Measurements from ENCODE around the gene KLK13.
A peak's percentile ranks its signal among the peaks of the same experiment; 100 is the strongest.

Gene KLK13, protein sequence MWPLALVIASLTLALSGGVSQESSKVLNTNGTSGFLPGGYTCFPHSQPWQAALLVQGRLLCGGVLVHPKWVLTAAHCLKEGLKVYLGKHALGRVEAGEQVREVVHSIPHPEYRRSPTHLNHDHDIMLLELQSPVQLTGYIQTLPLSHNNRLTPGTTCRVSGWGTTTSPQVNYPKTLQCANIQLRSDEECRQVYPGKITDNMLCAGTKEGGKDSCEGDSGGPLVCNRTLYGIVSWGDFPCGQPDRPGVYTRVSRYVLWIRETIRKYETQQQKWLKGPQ

DNA sequence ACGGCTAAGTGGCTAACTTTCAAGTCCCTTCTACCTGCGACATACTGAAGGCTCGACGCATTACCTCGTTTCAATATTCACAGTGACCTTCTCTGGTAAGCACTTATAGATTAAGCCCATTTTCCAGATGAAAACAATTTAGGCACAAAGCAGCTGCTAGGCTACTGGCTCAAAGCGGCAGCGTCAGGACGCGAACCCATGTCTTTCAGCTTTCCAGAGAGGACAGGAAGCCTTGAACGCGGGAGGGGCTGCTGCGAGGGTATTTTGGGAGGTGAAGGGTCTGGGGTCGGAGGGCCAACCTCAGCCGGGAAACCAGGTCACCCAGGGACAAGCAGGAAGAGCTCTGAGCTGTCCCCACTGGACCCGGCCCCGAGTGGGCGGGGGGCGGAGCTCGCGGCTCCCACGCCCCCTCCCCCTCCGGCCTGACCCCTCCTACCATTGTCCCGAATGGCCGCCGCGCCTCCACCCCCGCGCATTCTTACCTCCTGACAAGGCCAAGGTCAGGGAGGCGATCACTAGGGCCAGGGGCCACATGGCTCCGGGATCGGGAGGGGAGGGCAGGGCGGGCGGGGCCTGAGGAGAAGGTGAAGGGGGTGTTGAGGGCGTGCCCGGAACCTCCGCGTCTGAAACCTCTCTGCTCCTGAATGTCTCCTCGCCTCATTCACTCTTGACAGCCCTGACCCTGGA lies at the start of gene KLK13:
KLK13 (minus strand) TSS at position 559 of the 687 bp plus-strand sequence; CDS start at position 534, 25 bp downstream.
- no peak for DNase-seq

DNA sequence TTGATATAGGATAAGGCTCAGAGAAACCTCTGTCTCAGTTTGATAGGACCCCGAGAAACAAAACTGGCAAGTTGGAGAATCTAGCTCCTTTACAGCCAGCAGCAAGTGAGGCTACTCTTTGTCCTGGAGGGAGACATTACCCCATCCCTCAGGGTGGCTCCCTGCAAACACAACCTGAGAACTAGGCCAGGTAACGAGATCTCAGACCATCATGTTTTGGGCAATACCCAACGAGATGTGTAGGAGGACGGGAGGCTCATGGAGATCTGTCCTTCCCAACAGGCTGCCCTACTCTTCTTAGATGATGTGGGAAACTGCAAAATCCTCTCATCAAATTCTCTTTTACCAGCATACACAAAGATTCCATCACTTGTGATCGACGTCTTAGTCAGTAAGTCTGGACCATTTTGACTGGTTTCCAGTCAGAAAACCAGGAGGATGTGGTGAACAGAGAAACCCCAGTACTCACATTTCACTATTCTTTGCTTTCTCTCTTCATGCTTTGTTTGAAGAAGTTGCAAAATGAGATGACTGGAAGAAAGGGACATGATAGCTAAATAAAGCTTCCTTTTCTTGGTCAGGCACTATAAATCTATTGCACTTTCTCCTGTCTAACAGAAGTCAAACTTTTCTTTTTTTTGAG lies 49.3 kb upstream of the KLK13 start:
- DNase-seq, result no peak

DNA sequence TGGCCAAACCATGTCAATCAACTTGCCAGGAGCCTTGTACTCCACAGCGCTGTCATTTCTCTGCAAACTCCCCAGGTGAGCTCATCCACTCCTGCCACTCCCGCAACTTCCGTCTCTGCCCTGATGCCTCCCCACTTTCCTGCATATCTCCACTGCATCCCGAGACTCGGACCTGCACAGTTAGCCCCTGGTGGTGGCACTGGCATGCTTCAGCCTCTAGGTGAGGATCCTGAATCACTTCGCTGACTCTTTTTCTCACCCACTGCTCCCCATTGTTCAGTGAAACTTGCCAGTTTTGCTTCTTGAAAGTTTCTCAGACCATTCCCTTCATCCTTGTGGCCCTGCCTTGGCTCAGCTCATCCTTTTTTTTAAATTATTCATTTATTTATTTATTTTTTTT lies 46.7 kb upstream of the KLK13 start:
- DNase-seq, result peak in 1 of 3 experiments; percentile 2

DNA sequence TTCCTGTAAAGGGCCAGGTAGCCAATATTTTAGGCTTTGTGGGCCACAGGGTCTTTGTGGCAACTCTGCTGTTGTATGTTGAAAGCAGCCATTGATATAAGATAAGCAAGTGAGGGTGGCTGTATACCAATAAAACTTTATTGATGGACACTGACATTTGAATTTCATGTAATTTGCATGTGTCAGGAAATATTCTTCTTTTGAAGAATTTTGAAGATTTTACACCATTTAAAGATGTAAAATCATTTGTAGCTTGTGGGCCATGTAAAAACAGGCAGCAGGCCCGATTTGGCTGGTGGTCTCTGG lies 45.7 kb upstream of the KLK13 start:
- no peak for DNase-seq

DNA sequence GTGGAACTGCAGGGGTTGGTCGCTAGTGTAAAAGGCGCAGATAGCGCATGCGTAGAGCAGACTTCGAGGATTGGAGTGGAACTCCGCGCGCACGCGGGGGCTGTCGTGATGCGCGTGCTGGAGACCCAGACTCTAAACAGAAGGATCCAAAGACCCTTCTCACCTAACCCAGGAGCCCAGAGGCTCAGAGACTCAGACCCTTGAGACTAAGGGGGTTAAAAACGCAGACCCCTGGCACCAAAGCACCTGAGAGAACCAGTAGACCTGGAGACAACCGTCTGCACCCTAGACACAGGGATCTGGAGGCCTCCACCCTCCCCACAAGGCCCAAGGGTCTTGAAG lies 43.9 kb upstream of the KLK13 start:
- DNase-seq, result peak in 1 of 3 experiments; percentile 89

DNA sequence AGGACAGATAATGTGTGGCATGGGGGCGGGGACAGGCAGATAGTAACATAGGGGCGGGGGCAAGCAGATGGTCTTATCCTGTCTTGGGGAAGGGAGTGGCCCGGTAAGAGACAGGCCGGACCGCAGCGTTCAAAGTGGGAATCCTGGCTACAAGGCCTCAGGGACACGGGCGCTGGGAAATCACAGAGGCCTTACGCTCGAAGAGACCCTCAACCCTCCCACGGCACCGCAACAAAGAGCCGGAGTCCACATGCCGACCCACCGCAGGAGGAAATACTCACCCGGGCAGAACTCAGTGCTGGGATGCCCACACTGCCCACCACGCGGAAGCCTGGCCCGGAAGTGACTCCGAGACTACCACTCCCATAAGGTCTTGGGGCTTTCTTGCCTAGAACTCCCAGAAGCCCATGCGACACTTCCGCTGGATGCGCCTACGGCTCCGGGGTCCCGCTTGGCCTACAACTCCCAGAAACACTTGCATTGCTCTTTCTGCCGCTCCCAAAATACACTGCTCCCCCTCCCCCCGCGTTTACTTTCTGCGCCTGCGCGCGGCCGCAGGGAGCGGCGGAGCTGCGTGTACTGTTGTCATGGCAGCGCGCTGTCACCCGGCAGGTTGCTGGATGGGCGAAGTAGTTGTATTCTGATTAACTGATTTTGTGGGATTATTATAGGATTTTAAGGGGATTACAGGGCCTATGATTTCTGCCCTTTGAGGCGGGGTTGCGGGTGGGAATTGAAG lies 43.3 kb upstream of the KLK13 start, which contains the start of gene CTU1:
CTU1 (minus strand) TSS at position 344 of the 739 bp plus-strand sequence. CDS start 3,840 bp downstream, outside the sequence.
- DNase-seq, result peak; percentile 95 to 99 (median 99)

DNA sequence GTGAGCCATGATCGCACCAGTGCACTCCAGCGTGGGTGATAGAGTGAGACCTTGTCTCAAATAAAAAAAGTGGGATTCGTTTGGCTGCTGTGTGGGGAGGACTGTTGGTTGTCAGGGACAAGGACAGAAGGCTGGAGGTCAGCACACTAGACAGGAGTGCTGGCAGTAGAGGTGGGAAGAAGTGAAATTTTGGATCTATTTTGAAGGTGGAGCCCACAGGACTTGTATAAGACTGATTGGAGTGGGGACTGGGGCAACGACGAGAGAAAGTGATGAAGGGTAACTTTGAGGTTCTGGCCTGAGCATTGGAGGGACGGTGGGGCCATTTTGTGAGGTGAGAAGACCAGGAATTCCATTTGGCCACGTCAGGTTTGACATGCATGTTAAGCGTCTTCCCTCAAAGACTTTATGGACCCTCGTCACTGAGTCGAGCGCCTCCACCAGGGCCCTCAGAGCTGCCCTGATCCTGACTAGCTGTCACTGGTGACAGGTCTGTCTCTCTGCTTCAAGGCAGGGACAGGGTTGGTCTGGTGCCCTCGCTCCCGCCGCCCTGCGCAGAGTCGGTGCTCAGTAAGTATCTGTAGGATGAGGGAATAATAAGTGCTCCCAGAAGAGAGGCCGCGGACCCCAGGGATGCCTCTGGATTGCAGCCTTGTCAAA lies 42.6 kb upstream of the KLK13 start:
- peak in 1 of 3 experiments; percentile 36 for DNase-seq

DNA sequence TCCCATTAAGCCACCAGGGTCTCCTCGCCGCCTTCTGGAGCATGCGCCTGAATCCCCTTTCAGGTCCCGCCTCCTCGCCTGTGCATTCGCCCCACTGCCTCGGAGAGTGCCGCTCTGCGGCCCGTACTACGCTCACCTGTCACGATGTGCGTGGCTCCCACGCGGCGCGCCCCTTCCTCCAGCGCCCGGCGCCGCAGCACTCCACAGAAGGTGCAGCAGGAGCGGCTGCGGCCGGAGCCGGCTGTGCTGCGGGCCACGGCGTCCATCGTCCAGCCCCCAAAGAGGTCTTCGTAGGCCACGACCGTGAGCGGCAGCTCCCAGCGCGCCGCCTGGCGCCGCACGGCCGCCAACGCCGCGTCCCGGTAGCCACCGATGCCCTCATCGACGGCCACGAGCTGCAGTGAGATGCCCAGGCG lies 39.0 kb upstream of the KLK13 start:
- DNase-seq, result no peak

DNA sequence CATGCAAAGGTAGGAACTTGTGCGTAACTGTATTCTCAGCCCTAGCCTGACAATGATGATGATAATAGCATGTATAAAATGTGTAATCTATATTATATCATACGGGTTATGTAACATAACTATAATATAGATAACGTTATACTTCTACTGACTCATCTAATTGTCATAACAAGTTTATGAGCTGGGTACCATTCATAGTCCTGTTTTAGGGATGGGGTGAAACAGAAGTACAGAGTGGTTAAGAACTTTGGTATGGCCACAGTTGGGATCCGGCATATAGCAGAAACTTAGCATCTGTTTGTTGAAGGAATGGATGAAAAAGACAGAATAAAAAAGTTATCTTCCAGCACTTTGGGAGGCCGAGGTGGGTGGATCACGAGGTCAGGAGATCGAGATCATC lies 38.1 kb upstream of the KLK13 start:
- DNase-seq, result no peak

DNA sequence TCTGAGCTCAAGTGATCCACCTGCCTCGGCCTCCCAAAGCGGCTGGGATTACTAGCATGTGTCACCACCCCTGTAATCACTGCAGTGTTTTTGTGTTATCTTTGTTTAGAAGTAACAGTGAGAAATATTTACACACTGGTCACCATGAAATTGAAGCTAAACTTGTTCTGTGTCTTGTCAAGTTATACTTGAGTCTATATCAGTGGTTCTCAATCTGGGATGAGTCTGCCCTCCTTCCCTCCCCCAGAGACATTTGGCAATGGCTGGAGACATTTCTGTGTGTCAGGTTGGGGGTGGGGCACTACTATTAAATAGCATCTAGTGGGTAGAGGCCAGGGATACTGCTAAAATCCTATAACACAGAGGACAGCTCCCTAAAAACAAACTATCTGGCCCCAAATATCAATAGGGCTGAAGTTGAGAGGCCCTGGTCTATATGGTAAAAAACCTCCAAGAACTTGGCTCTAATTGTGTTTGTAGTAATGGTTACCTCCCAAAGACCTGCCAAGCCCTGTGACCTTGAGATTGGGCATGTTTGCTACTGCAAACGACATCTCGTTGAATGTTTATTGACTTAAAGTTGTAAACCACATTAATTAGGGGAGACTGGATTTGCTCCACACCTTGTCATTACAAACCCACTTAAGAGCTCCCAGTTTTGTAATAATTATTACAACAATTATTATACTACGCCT lies 36.4 kb upstream of the KLK13 start:
- DNase-seq, result peak in 2 of 3 experiments; percentile 3 to 14

DNA sequence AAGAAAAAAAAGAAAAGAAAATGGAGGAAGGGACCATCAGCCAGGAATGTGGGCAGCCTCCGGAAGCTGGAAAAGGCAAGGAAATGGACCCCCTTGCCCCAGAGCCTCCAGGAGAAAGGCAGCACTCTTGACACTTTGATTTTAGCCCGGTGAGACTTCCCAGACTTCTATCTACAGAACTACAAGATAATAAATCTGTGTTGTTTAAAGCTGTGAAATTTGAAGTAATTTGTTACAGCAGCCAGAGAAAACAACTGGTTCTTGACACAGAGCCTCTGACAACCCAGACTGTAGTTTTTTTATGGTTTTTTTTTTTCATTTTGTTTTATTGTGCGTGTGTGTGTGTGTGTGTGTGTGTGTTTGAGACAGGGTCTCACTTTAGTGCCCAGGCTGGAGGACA lies 35.7 kb upstream of the KLK13 start:
- no peak for DNase-seq

DNA sequence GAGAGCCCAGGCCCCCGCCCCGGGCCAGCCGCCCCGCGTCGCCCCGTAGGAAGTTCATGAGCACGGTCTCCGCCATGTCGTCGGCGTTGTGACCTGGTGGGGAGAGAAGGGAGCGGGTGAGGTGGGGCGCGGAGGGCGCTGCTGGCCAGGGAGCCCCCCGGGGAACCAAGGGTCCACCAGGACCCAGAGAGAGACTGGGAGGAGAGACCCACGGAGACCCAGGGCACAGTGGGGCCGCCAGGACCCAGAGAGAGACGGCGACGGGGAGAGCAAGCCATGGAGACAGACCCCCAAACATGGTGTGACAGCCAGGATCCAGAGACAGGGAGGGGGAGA lies 34.1 kb upstream of the KLK13 start:
- no peak for DNase-seq

DNA sequence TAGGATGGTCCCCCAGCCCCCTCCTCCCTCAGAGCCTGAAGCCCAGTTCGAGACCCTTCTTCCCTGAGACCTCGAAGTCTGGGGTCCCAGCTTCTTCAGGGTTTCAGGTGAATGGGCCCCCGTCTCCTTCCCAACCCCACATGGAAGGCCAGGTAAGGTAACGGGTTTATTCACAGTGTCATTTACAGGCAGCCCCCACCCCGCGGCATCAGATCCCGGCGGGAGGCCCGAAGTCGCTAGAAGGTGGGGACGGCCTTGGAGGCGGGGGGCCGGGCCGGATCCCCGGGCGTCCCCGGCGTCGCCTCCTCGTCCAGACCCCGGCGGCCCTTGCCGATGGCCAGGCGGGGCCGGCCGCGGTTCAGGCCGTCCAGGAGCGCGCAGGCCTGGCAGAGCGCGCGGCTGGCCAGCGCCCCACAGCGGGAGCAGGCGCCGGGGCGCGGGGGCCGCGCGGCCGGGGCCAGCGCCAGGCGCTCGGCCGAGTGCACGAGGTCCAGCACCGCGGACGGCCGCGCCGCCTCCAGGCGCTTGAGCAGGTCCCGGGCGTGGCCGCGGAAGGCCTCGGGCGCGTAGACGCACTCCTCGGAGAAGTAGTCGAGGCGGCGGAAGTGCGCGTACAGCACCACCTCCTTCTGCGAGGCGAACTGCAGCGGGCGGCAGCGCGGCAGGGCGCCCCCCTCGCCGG lies 33.6 kb upstream of the KLK13 start:
- DNase-seq, result no peak

DNA sequence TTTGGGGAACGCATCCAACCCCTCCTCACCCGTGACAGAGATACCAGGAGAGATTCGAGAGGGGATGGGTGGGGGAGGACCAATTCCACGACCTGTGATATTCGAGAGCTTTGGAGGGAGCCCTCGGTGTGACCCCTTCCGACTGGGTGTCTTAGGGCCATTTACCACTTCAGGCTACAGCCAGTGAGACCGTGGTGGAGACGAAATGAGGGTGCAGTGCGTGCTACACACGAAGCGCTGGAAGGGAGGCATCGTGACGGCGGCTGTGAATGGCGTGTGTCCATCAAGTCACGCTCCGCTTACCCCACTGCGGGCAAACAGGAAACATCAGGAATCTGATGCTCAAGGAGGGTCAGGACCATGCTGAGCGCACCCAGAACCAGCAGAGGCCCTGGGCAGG lies 32.9 kb upstream of the KLK13 start:
- DNase-seq, result no peak

DNA sequence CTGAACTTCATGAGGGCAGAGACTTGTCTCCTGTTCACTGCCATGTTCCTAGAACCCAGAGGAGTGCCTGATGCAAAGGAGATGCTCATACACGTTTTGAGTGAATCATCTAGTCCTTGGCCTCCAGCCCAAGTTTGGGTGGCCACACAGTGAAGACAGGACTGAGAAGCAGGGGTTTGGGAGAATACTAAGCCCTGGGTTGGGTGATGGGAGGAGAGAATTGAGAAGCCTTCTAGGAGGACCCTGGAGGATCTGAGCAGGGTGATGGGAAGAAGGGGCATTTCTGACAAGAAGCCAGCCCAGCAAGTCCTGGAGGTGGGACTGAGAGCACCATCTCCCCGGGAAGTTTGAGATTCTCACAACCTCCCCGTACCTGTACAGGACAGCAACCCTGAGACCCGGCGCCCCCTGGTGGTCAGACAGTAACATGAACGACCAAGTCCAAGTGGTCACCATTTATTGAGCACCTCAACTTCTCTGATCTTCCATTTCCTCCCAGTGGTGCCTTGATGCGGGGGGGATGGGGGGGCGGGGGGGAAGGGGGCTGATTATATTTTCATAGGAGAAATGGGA lies 32.4 kb upstream of the KLK13 start:
- DNase-seq, result peak; percentile 6 to 59 (median 48)

DNA sequence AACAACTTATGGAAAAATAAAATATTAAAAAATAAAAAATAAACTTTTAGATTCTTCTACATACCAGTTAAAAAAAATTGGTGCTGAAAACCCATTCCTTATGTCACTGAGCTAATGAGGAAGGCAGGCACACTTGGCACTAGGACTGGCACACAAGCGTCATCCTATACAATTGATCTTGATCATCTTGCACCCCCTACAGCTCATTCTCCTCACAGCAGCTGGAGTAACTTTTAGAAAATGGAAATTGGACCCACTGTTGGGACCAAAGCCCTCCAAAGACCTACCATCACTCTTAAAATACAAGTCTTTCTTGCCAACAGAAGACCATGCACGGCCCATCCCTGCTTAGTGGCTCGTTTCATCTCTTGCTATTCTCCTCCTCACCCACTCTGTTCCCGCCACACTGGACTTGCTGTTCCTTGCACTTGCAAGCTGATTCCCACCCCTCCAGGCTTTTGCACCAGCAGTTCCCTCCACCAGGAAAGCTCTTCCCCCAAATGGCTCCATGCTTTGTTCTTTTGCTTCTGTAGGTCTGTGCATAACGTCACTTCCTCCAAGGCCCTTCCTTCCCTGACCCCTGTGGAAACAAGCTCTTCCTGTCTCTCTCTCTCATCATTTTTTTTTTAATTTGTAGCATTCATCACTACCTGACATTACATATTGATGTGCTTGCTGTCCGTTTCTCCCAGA lies 31.7 kb upstream of the KLK13 start:
- peak in 1 of 3 experiments; percentile 21 for DNase-seq

DNA sequence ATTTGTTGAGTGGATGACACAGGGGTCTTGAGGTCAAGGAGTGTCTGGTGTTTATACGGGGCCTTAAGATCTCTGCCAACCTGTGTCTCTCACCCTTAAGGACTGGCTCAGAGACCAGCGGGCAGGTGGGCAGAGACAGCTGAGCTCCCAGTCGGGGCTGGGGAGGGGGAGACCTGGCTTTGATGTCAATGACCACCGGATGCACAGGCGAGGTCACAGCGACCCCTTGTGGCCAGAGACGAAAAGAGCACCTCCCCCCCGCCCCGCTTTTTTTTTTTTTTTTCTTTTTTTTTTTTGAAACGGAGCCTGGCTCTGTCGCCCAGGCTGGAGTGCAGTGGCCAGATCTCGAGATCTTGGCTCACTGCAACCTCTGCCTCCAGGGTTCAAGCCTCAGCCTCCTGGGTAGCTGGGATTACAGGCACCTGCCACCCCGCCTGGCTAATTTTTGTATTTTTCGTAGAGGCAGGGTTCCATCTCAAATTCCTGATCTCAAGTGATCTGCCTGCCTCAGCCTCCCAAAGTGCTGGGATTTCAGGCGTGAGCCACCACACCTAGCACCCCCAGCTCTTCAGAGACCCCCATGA lies 29.9 kb upstream of the KLK13 start:
- DNase-seq, result peak; percentile 38 to 70 (median 49)

DNA sequence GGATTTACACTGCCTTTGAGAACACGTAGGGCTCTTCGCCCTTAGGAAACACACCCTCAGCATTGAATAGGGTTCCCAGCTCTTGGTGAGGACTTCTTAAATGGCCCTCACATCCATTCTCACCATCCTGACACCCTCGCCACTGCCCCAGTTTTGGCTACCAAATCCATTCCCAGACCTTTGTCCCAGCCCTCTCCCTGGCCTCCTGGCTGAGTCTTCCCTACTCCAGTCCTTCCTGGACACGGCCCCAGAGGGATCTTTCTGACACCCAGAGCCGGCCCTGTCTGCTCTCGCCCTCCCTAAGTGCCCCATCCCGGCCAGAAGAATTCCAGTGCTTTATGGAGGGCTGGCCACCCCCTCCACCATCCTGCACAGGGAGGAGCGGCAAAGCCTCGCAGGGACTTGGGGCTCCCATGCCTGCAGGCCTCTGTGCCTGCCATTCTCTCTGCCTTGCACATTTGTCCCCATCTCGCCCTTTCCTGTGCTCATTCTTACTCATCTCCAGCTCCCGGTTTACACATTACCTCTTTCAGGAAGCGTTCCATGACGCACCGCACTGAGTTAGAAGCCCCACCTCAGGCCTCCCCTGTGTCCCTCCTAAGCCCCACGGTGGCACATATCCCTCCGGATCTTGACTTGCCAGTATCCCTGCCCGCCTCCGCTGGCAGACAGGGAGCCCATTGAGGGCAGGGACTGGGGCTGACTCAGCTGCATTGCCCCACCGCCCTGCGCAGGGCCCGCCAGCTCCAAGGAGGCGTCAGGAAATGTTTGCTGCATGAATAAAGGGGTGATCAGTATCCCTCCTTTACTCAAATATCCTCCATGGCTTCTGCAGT lies 28.8 kb upstream of the KLK13 start:
- no peak for DNase-seq

DNA sequence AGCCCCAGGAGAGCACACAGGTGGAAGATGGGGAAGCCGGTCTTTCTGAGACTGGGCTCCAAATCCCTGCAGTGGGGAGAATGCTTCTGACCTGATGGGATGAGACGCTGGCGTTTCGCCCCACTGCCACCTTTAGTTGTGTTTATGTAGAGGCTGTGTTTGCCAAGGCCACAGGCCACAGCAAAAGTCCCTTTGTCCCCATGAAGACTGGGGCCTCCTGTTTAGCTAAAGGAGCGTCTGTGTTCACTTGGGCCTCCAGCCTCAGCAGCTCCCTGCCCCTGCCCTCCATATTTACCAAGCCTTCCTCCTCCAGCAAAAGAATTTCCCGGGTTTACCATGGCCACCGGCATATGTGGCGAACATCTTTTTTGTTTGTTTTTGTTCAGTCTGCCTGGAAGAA lies 28.2 kb upstream of the KLK13 start:
- DNase-seq, result peak in 2 of 3 experiments; percentile 14 to 28

Data from NCI-H1417 (cell line).